ENCODE data around the gene KIF5C. TPM values are rescaled to one million over a fixed set of nuclear protein-coding genes. Genes with fewer than 3 reads are reported as not detected.

The KIF5C gene
- total RNA-seq, 6 donors from 2014 or later = 0.44 to 1.6 (median 0.85) TPM

DNA sequence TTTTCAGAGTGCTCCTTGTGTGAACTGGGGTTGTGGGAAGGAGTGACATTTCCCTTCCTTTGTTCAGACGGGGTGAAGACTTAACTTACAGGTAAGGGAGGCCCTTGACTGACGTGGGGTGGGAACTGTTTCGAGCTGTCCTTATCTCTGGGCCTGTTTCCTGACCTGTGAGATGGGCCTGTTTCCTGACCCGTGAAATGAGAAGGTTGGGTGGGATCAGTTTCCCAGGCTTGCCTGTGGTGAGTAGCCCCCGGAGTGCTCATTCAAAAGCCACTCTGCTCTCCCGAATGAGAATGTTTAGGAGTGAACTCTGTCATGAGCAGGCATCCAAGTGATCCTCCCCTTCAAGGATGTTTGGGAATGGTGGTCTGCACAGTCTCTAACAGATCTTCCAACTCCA is 159.4 kb downstream of the KIF5C start:
- WGBS, 2 donors = 67 to 76% methylated on average over 5 to 6 of the region's 6 CpGs
- no peak for ATAC-seq (ENCODE audit: low FRiP score in 2 of 2)
- Histone ChIP-seq H3K4me3 (no peak overlapping the region), H3K27ac (no peak overlapping the region), H3K27me3 (peaks cover 0 to 9% (median 4%) of the 10 kb centered on the region in 4 donors), H3K9me3 (no peaks in the 10 kb centered on the region), H3K36me3 (no peaks in the 10 kb centered on the region), H3K4me1 (peaks cover 0 to 18% (median 5%) of the 10 kb centered on the region in 4 donors)
- DNase-seq = no peak
- TF ChIP-seq POLR2A (IDR thresholded peaks at IDR 0.05) (no peak), EP300 (IDR thresholded peaks at IDR 0.05) (no peak)
- TF ChIP-seq, protein P1, sequence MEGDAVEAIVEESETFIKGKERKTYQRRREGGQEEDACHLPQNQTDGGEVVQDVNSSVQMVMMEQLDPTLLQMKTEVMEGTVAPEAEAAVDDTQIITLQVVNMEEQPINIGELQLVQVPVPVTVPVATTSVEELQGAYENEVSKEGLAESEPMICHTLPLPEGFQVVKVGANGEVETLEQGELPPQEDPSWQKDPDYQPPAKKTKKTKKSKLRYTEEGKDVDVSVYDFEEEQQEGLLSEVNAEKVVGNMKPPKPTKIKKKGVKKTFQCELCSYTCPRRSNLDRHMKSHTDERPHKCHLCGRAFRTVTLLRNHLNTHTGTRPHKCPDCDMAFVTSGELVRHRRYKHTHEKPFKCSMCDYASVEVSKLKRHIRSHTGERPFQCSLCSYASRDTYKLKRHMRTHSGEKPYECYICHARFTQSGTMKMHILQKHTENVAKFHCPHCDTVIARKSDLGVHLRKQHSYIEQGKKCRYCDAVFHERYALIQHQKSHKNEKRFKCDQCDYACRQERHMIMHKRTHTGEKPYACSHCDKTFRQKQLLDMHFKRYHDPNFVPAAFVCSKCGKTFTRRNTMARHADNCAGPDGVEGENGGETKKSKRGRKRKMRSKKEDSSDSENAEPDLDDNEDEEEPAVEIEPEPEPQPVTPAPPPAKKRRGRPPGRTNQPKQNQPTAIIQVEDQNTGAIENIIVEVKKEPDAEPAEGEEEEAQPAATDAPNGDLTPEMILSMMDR (IDR thresholded peaks at IDR 0.05) = no peak

DNA sequence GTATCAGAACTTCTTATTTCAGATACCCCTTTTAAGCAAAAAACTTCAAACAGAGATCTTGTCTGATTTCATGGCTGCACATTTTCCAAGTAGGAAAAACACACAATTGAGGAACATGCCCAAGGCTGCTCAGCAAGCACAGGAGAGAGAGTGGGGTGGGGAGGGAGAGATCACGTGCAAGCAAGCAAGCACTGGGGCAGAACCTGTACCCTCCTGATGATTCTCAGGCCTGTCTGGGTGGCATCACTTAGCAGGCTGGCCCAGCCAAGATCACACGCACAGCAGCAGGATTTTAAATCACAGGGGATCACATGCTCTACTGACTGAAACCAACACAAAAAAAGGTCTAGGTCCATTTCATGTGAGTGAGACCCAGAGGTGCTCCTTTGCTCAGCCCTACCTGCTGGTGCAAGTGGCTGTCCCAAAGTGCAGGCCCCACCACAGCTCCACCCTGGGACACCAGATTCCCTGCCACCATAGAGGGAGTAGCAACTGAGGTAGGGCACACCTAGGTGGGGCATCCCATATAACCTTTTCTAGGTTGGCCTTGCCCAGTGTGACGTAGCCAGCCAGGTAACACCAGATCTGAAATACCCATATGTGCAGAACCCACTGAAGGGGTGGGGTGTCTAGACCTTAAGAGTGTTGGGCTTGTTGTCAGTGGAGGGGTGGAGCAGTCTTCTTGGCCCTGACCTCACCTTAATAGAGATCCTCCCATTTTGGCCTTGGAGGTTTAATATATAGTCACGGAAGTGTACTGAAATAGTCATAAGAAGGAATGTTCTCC is 161.7 kb downstream of the KIF5C start:
- Histone ChIP-seq H3K9me3 (no peaks in the 10 kb centered on the region), H3K27ac (no peak overlapping the region), H3K36me3 (no peaks in the 10 kb centered on the region), H3K4me3 (no peak overlapping the region), H3K4me1 (peaks cover 0 to 18% (median 5%) of the 10 kb centered on the region in 4 donors), H3K27me3 (peaks cover 0 to 9% (median 4%) of the 10 kb centered on the region in 4 donors)
- 90 to 100% methylated on average over 2 to 4 of the region's 4 CpGs for WGBS, 2 donors
- ATAC-seq (ENCODE audit: low FRiP score in 2 of 2) (no peak), DNase-seq (no peak)
- TF ChIP-seq, protein P1 (IDR thresholded peaks at IDR 0.05) = no peak
- TF ChIP-seq POLR2A (IDR thresholded peaks at IDR 0.05) = no peak
- TF ChIP-seq POLR2AphosphoS5 (IDR thresholded peaks at IDR 0.05) = no peak
- no peak for TF ChIP-seq EP300 (IDR thresholded peaks at IDR 0.05)

GRCh38 chr2:149037851-149038250 is 162.8 kb downstream of the KIF5C start:
- Histone ChIP-seq H3K36me3 (no peaks in the 10 kb centered on the region), H3K4me1 (peaks cover 0 to 12% (median 5%) of the 10 kb centered on the region in 4 donors), H3K4me3 (peak overlapping the region in 2 of 4 donors; percentile 49 to 51), H3K9me3 (no peaks in the 10 kb centered on the region), H3K27ac (no peak overlapping the region), H3K27me3 (peaks cover 0 to 9% (median 4%) of the 10 kb centered on the region in 4 donors)
- WGBS, 2 donors = 50 to 66% methylated on average over 7 to 8 of the region's 8 CpGs
- ATAC-seq (ENCODE audit: low FRiP score in 2 of 2) (peak in 1 of 2 donors; percentile 25), DNase-seq (no peak)
- TF ChIP-seq POLR2A (IDR thresholded peaks at IDR 0.05) = no peak
- TF ChIP-seq EP300 (IDR thresholded peaks at IDR 0.05) = no peak
- TF ChIP-seq, protein P1 (IDR thresholded peaks at IDR 0.05) = no peak
- TF ChIP-seq POLR2AphosphoS5 (IDR thresholded peaks at IDR 0.05) = no peak

DNA sequence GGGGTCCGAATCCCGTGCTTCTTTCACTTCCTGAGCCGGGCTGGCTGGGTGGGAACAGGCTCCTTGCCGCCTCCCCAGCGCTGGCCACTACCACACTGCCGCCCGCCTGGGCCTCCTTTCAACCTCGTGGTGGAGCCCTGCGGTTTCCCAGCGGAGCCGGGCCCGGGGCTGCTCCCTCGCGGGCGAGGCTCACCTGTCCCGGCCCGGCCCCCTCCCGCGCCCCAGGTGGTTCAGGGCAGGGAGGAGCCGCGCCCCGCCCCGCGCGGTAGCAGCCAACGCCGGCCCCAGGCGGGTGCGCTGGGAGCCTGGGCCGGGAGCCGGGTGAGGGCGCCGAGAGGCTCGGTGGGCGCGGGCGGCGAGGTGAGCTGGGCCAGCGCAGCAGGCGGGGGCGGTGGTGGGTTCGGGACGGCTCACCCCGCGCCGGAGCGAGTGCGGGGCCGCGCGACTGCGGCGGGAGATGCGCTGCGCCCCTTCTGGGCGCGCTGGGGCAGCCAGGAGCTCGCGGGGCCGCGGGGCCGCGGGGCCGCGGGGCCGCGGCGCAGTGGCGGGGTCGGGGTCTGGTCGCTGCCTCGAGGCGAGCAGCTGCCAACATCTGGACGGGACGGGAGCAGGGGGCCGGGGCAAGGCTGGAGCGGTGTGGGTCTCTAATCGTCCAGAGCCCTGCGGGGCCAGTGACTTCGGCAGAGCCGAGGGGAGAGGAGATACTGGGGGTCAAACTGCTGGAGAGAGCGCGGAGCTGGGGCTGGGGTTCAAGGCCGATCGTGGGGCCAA is 163.6 kb downstream of the KIF5C start, which contains the start of gene LYPD6B:
TSS of gene LYPD6B (plus strand) at position 258 of the 771 bp plus-strand sequence. CDS start 92,250 bp downstream, outside the sequence.
- Histone ChIP-seq H3K9me3 (no peaks in the 10 kb centered on the region), H3K4me1 (peaks cover 0 to 12% (median 5%) of the 10 kb centered on the region in 4 donors), H3K4me3 (peak within 1 kb of the TSS in 3 of 4 donors; percentile 32 to 51 (median 49)), H3K27ac (no peak within 1 kb of the TSS), H3K27me3 (peaks cover 0 to 9% (median 4%) of the 10 kb centered on the region in 4 donors), H3K36me3 (no peaks in the 10 kb centered on the region)
- whole genome bisulfite sequencing, 2 donors = 2 to 3% methylated on average over 32 to 41 of the region's 85 CpGs
- peak; percentile 66 to 89 for DNase-seq
- TF ChIP-seq POLR2AphosphoS5 (IDR thresholded peaks at IDR 0.05) (no peak), POLR2A (IDR thresholded peaks at IDR 0.05) (no peak), EP300 (IDR thresholded peaks at IDR 0.05) (no peak)
- TF ChIP-seq, protein P1 (IDR thresholded peaks at IDR 0.05) = peak in 1 of 6 experiments; percentile 22
- peak; percentile 48 to 52 for ATAC-seq (ENCODE audit: low FRiP score in 2 of 2)
